Measurements from ENCODE around the gene CIAO3. TPM values are rescaled to one million over a fixed set of nuclear protein-coding genes. Genes with fewer than 3 reads are reported as not detected.

Gene CIAO3
- polyA plus RNA-seq, 1 experiment = 23.1 TPM

GRCh38 chr16:750485-750884 is 9.7 kb upstream of the CIAO3 start:
- 0 out of 2 replicates have a peak, but pooled peaks cover 3% of the 10 kb centered on the region for H3K27me3 ChIP-seq (ENCODE audit: control insufficient read depth, insufficient read depth, low read length)
- no peak for TF ChIP-seq CTCF (IDR thresholded peaks at IDR 0.05; ENCODE audit: insufficient read depth, low read depth, low read length)
- ChIA-PET POLR2A (no interaction called here), CTCF (interaction anchor here (0.5 to 2.7 kb wide), 4 partner anchors 10 to 40 kb away, joined by 3 to 12 read pairs (median 7); partner anchors contain the start of gene CIAO3)
- H3K36me3 ChIP-seq (ENCODE audit: control insufficient read depth, insufficient read depth, low read length) = no peaks in the 10 kb centered on the region
- H3K4me3 ChIP-seq (ENCODE audit: low read depth, low read length) = no peak overlapping the region
- no peak for DNase-seq (ENCODE audit: low read depth)

GRCh38 chr16:749010-749409 is 8.2 kb upstream of the CIAO3 start:
- DNase-seq (ENCODE audit: low read depth) = peak; percentile 73
- POLR2A ChIA-PET = interaction anchor here (0.7 kb wide), 1 partner anchor 13 kb away, joined by 3 read pairs; no protein-coding TSS in a partner anchor
- H3K4me3 ChIP-seq (ENCODE audit: low read depth, low read length) = no peak overlapping the region
- 0 out of 2 replicates have a peak, but pooled peaks cover 3% of the 10 kb centered on the region for H3K27me3 ChIP-seq (ENCODE audit: control insufficient read depth, insufficient read depth, low read length)
- CTCF ChIA-PET = interaction anchor here (0.8 to 2.7 kb wide), 5 partner anchors 8 to 37 kb away, joined by 3 to 12 read pairs (median 4); partner anchors contain the start of genes CIAO3 and MSLN
- no peaks in the 10 kb centered on the region for H3K36me3 ChIP-seq (ENCODE audit: control insufficient read depth, insufficient read depth, low read length)
- TF ChIP-seq CTCF (IDR thresholded peaks at IDR 0.05; ENCODE audit: insufficient read depth, low read depth, low read length) = no peak

- H3K4me3 ChIP-seq (ENCODE audit: low read depth, low read length) = no peak overlapping the region
- DNase-seq (ENCODE audit: low read depth) = no peak
- CTCF ChIA-PET = interaction anchor here (0.8 to 1.7 kb wide), 3 partner anchors 13 to 38 kb away, joined by 3 to 5 read pairs (median 4); partner anchors contain the start of gene MSLN
- no peaks in the 10 kb centered on the region for H3K36me3 ChIP-seq (ENCODE audit: control insufficient read depth, insufficient read depth, low read length)
- no peak for TF ChIP-seq CTCF (IDR thresholded peaks at IDR 0.05; ENCODE audit: insufficient read depth, low read depth, low read length)
- POLR2A ChIA-PET = no interaction called here
- H3K27me3 ChIP-seq (ENCODE audit: control insufficient read depth, insufficient read depth, low read length) = no peaks in the 10 kb centered on the region
Measured at GRCh38 chr16:747978-748746, 7.4 kb upstream of the CIAO3 start.

GRCh38 chr16:746637-747036 is 5.8 kb upstream of the CIAO3 start:
- Histone ChIP-seq H3K4me3 (ENCODE audit: low read depth, low read length) (no peak overlapping the region), H3K27me3 (ENCODE audit: control insufficient read depth, insufficient read depth, low read length) (no peaks in the 10 kb centered on the region), H3K36me3 (ENCODE audit: control insufficient read depth, insufficient read depth, low read length) (no peaks in the 10 kb centered on the region)
- TF ChIP-seq CTCF (IDR thresholded peaks at IDR 0.05; ENCODE audit: insufficient read depth, low read depth, low read length) = no peak
- no peak for DNase-seq (ENCODE audit: low read depth)
- POLR2A ChIA-PET = no interaction called here
- CTCF ChIA-PET = interaction anchor here (0.6 kb wide), 1 partner anchor 634 kb away, joined by 3 read pairs; no protein-coding TSS in a partner anchor

- ChIA-PET CTCF (interaction anchor here (0.6 kb wide), 1 partner anchor 635 kb away, joined by 3 read pairs; no protein-coding TSS in a partner anchor), POLR2A (no interaction called here)
- no peak for DNase-seq (ENCODE audit: low read depth)
- H3K4me3 ChIP-seq (ENCODE audit: low read depth, low read length) = no peak overlapping the region
- peak; percentile 31; the same call in 1 of the 2 replicates for TF ChIP-seq CTCF (IDR thresholded peaks at IDR 0.05; ENCODE audit: insufficient read depth, low read depth, low read length)
- no peaks in the 10 kb centered on the region for H3K27me3 ChIP-seq (ENCODE audit: control insufficient read depth, insufficient read depth, low read length)
- no peaks in the 10 kb centered on the region for H3K36me3 ChIP-seq (ENCODE audit: control insufficient read depth, insufficient read depth, low read length)
Measured at GRCh38 chr16:745739-746138, 4.9 kb upstream of the CIAO3 start.
